ENCODE results near the gene HNRNPH3. TPM values are rescaled to one million over a fixed set of nuclear protein-coding genes. Genes with fewer than 3 reads are reported as not detected.
A peak's percentile ranks its signal among the peaks of the same experiment; 100 is the strongest.

Gene HNRNPH3
- total RNA-seq, 3 donors from 2014 or later (not counting 1 experiment from before 2014, with no cell fraction given), result 132 to 162 (median 142) TPM

- 100% methylated on average over 1 of the region's 1 CpG for WGBS (ENCODE audit: insufficient coverage)
- Histone ChIP-seq H3K27me3 (ENCODE audit: control insufficient read depth, insufficient read depth, low read length) (no peaks in the 10 kb centered on the region), H3K4me1 (ENCODE audit: control insufficient read depth, insufficient read depth, low read length) (peaks cover 11% of the 10 kb centered on the region), H3K4me3 (ENCODE audit: low read length) (no peak overlapping the region), H3K27ac (ENCODE audit: low read length) (no peak overlapping the region), H3K9me3 (ENCODE audit: control insufficient read depth, insufficient read depth, low read length) (no peaks in the 10 kb centered on the region), H3K36me3 (ENCODE audit: control insufficient read depth, insufficient read depth, low read length) (no peaks in the 10 kb centered on the region)
- intact Hi-C loops (cut with micrococcal nuclease), result no loop called here
- Mint-ChIP-seq H3K36me3 (no peaks in the 10 kb centered on the region), H3K4me1 (peaks cover 33% of the 10 kb centered on the region in 2 donors), H3K27ac (no peak overlapping the region), H3K9me3 (no peaks in the 10 kb centered on the region), H3K27me3 (ENCODE audit: low read depth in 2 of 2) (no peaks in the 10 kb centered on the region), H3K4me3 (peak overlapping the region; percentile 58)
- no peak for TF ChIP-seq CTCF (IDR thresholded peaks at IDR 0.05)
- ATAC-seq (no peak), DNase-seq (no peak)
These were observed 2.4 kb upstream of the HNRNPH3 start for GRCh38 chr10:68329506-68329861.

DNA sequence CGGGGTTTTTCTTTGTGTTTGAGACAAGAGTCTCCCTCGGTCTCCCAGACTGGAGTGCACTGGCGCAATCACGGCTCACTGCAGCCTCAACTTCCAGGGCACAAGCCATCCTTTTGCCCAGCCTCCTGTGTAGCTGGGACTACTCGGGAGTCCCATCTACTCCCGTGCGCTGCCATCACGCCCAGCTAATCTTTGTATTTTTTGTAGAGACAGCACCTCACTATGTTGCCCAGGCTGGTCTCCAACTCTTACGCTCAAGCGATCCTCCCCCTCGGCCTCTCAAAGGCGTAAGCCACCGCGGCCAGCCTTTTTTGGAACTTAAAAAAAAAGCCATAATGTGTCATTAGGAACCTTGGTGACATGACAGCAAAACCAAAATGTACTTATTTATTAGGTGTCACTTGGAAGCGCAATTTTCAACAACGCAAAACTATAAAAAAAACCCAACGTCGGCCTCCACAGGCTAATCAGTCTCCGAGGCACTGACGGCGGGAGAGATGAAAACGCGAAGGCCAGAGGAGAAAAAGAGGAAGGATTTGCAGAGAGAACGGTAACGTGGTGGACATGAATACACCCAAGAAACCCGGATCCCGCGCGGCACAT lies 911 bp upstream of the HNRNPH3 start:
- peaks cover 11% of the 10 kb centered on the region for H3K4me1 ChIP-seq (ENCODE audit: control insufficient read depth, insufficient read depth, low read length)
- H3K27me3 ChIP-seq (ENCODE audit: control insufficient read depth, insufficient read depth, low read length), result no peaks in the 10 kb centered on the region
- no peaks in the 10 kb centered on the region for H3K36me3 Mint-ChIP-seq
- H3K4me1 Mint-ChIP-seq, result peaks cover 47 to 48% of the 10 kb centered on the region in 2 donors
- peak overlapping the region; percentile 98 for H3K4me3 Mint-ChIP-seq
- H3K27ac ChIP-seq (ENCODE audit: low read length), result peak overlapping the region; percentile 95
- no peaks in the 10 kb centered on the region for H3K36me3 ChIP-seq (ENCODE audit: control insufficient read depth, insufficient read depth, low read length)
- H3K4me3 ChIP-seq (ENCODE audit: low read length), result peak overlapping the region; percentile 97
- WGBS (ENCODE audit: insufficient coverage), result 33% methylated on average over 29 of the region's 29 CpGs
- no peaks in the 10 kb centered on the region for H3K9me3 ChIP-seq (ENCODE audit: control insufficient read depth, insufficient read depth, low read length)
- no peaks in the 10 kb centered on the region for H3K27me3 Mint-ChIP-seq (ENCODE audit: low read depth in 2 of 2)
- intact Hi-C loops (cut with micrococcal nuclease), result loop anchor here (2.0 to 5.0 kb wide), 5 partner anchors 76 to 569 kb away; partner anchors contain the start of genes CCAR1, RUFY2 and SLC25A16
- peak overlapping the region; percentile 97 to 99 for H3K27ac Mint-ChIP-seq
- no peak for TF ChIP-seq CTCF (IDR thresholded peaks at IDR 0.05)
- H3K9me3 Mint-ChIP-seq, result no peaks in the 10 kb centered on the region
- peak in 1 of 2 donors; percentile 16 for DNase-seq
- no peak for ATAC-seq

DNA sequence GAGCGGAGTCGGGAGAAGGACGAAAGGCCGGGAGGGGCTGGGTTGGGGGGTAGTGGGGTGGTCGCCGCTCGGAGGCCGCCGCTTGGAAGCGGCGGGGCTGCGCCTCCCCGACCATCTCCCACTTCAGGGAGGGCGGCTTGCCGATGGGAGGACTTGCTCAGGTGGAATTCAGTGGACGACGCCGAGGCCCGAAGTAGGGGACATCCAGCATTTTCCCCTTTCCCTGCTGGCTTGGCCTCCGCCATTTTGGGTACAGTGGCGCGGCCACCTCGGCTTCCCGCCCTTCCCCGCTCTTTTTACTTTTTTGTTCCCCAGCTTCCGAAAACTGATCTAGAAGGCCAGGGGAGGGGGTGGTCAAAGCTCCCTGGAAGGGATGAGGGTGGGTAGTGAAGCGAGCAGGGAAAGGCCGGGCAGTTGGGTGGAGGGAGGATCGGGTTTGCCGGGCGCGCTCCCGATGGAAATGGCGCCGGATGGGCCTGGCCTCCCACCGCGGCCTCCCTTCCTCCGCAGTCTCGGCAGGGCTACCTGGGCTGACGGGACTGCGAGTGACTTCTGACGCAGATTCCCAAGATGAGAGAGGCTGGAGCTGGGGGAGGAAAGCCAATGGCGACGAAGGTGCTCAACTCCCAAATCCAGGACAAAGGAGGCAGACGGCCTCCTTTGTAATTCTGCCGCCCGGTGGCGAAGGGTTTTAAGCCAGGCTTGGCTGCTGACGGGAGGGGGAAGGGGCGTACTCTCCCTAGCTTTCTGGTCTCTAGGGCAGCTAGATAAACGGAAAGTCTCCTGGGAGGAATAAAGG lies 594 bp downstream of the HNRNPH3 start, which contains the start of gene PBLD:
Gene PBLD (minus strand): TSS at position 670 of the 799 bp plus-strand sequence. CDS start 26,084 bp downstream, outside the sequence.
- Mint-ChIP-seq H3K27ac (peak within 1 kb of the TSS; percentile 97 to 99), H3K9me3 (no peaks in the 10 kb centered on the region), H3K36me3 (no peaks in the 10 kb centered on the region), H3K27me3 (ENCODE audit: low read depth in 2 of 2) (no peaks in the 10 kb centered on the region), H3K4me3 (peak within 1 kb of the TSS; percentile 98), H3K4me1 (peaks cover 62 to 63% of the 10 kb centered on the region in 2 donors)
- WGBS (ENCODE audit: insufficient coverage), result under 1% methylated on average over 49 of the region's 51 CpGs
- Histone ChIP-seq H3K4me3 (ENCODE audit: low read length) (peak within 1 kb of the TSS; percentile 97), H3K4me1 (ENCODE audit: control insufficient read depth, insufficient read depth, low read length) (peaks cover 11% of the 10 kb centered on the region), H3K36me3 (ENCODE audit: control insufficient read depth, insufficient read depth, low read length) (no peaks in the 10 kb centered on the region), H3K27me3 (ENCODE audit: control insufficient read depth, insufficient read depth, low read length) (no peaks in the 10 kb centered on the region), H3K27ac (ENCODE audit: low read length) (peak within 1 kb of the TSS; percentile 95), H3K9me3 (ENCODE audit: control insufficient read depth, insufficient read depth, low read length) (no peaks in the 10 kb centered on the region)
- peak in 2 of 3 donors; percentile 4 to 8 for ATAC-seq
- peak; percentile 10 for TF ChIP-seq CTCF (IDR thresholded peaks at IDR 0.05)
- DNase-seq, result peak; percentile 56 to 76
- intact Hi-C loops (cut with micrococcal nuclease), result loop anchor here (2.0 to 5.0 kb wide), 6 partner anchors 195 to 570 kb away; partner anchors contain the start of genes CCAR1, HERC4 and SLC25A16

Data from natural killer cell (primary cell).